ENCODE results near the gene DMRT2.

DNA sequence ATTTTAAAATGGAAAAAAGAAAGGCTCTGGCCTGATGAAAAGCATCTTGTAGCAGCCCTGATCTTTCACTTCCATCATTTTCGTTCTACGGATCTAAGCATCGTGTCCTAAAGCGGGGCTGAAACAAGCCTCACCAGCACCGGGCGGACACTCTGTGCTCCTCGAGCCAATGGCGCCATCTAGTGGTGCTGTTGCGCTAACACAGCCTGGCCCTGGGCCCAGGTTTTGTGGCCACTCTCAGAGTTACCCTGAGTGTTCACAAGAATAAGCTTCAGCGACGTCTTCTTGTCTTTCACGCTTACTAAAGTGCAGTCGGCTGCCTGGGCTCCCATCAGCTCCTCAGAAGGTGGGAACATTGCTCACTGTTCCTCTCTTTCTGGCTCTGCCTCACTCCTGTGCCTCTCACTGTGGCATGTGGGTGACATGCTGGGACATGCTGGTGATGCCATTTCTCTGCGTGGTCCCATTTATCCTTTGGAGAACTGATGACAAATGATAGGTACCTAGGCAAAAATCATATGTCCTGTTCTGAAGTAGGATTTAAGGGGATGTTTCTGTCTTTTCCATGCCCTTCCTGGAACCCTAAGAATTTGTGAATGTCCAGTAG, 41.0 kb upstream of the DMRT2 start:
- TF ChIP-seq, protein P1, sequence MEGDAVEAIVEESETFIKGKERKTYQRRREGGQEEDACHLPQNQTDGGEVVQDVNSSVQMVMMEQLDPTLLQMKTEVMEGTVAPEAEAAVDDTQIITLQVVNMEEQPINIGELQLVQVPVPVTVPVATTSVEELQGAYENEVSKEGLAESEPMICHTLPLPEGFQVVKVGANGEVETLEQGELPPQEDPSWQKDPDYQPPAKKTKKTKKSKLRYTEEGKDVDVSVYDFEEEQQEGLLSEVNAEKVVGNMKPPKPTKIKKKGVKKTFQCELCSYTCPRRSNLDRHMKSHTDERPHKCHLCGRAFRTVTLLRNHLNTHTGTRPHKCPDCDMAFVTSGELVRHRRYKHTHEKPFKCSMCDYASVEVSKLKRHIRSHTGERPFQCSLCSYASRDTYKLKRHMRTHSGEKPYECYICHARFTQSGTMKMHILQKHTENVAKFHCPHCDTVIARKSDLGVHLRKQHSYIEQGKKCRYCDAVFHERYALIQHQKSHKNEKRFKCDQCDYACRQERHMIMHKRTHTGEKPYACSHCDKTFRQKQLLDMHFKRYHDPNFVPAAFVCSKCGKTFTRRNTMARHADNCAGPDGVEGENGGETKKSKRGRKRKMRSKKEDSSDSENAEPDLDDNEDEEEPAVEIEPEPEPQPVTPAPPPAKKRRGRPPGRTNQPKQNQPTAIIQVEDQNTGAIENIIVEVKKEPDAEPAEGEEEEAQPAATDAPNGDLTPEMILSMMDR (IDR thresholded peaks at IDR 0.05): peak; percentile 91 to 98 (median 94)
- no peak for TF ChIP-seq POLR2A (IDR thresholded peaks at IDR 0.05)
